MG63 (cell line): ENCODE measurements around the gene ACER2. TPM values are rescaled to one million over a fixed set of nuclear protein-coding genes. Genes with fewer than 3 reads are reported as not detected.
A peak's percentile ranks its signal among the peaks of the same experiment; 100 is the strongest.

Experiments used
- DNase-seq: peaks from one replicate; pipeline ENCODE4 v3.0.0-alpha.2; 2020
- H3K27me3 ChIP-seq: fragments of 250-450 bp; sonication (Bioruptor Pico); 2 replicates; pipeline ENCODE4 v1.5.1; 2020; ENCODE audit warnings: mild to moderate bottlenecking, moderate library complexity
- H3K36me3 ChIP-seq: fragments of 250-450 bp; sonication (Bioruptor Pico); 2 replicates; pipeline ENCODE4 v1.5.1; 2020; ENCODE audit warnings: mild to moderate bottlenecking, moderate library complexity
- H3K4me3 ChIP-seq: fragments of 250-450 bp; sonication (Bioruptor Pico); 2 replicates; pipeline ENCODE4 v1.5.1; 2020; ENCODE audit warnings: mild to moderate bottlenecking, moderate library complexity
- H3K9me3 ChIP-seq: fragments of 250-450 bp; sonication (Bioruptor Pico); 2 replicates; pipeline ENCODE4 v1.5.1; 2020; ENCODE audit warnings: mild to moderate bottlenecking, moderate library complexity
- total RNA-seq: library from RNA; depleted of rRNA; stranded (reverse); fragments of >200 nt; shearing (Covaris generic); gene quantifications from 2 replicates; pipeline ENCODE4 v1.2.3, GENCODE V29; 2014; ENCODE audit warnings: low replicate concordance

The ACER2 gene
- total RNA-seq, 1 experiment from 2014 or later, result 2.2 TPM

GRCh38 chr9:19464061-19464763 lies 55.4 kb downstream of the ACER2 start:
- Histone ChIP-seq H3K4me3 (peak overlapping the region; percentile 38), H3K9me3 (no peaks in the 10 kb centered on the region), H3K27me3 (no peaks in the 10 kb centered on the region), H3K36me3 (no peaks in the 10 kb centered on the region)
- no peak for DNase-seq

GRCh38 chr9:19464764-19465585 lies 56.2 kb downstream of the ACER2 start:
- Histone ChIP-seq H3K36me3 (no peaks in the 10 kb centered on the region), H3K4me3 (peak overlapping the region; percentile 38), H3K27me3 (no peaks in the 10 kb centered on the region), H3K9me3 (no peaks in the 10 kb centered on the region)
- DNase-seq, result peak; percentile 91

GRCh38 chr9:19465586-19466279 lies 56.9 kb downstream of the ACER2 start:
- Histone ChIP-seq H3K9me3 (no peaks in the 10 kb centered on the region), H3K4me3 (no peak overlapping the region), H3K27me3 (no peaks in the 10 kb centered on the region), H3K36me3 (no peaks in the 10 kb centered on the region)
- DNase-seq, result no peak

GRCh38 chr9:19466280-19466639 lies 57.5 kb downstream of the ACER2 start:
- Histone ChIP-seq H3K4me3 (no peak overlapping the region), H3K36me3 (no peaks in the 10 kb centered on the region), H3K27me3 (peaks cover under 1% of the 10 kb centered on the region; the same call in 1 of the 2 replicates), H3K9me3 (no peaks in the 10 kb centered on the region)
- no peak for DNase-seq

GRCh38 chr9:19469271-19469670 lies 60.5 kb downstream of the ACER2 start:
- Histone ChIP-seq H3K36me3 (no peaks in the 10 kb centered on the region), H3K27me3 (peaks cover 14% of the 10 kb centered on the region), H3K9me3 (no peaks in the 10 kb centered on the region), H3K4me3 (no peak overlapping the region)
- DNase-seq, result no peak

- no peak overlapping the region for H3K4me3 ChIP-seq
- no peaks in the 10 kb centered on the region for H3K36me3 ChIP-seq
- peaks cover 22% of the 10 kb centered on the region for H3K27me3 ChIP-seq
- DNase-seq, result no peak
- no peaks in the 10 kb centered on the region for H3K9me3 ChIP-seq
These were observed 61.8 kb downstream of the ACER2 start for GRCh38 chr9:19470567-19470966.

- no peak overlapping the region for H3K4me3 ChIP-seq
- H3K9me3 ChIP-seq, result no peaks in the 10 kb centered on the region
- H3K36me3 ChIP-seq, result no peaks in the 10 kb centered on the region
- H3K27me3 ChIP-seq, result peaks cover 24% of the 10 kb centered on the region
- DNase-seq, result no peak
These were observed 62.3 kb downstream of the ACER2 start for GRCh38 chr9:19470981-19471650.

- H3K4me3 ChIP-seq, result no peak overlapping the region
- no peaks in the 10 kb centered on the region for H3K36me3 ChIP-seq
- H3K9me3 ChIP-seq, result no peaks in the 10 kb centered on the region
- DNase-seq, result peak; percentile 66
- H3K27me3 ChIP-seq, result peaks cover 28% of the 10 kb centered on the region
These were observed 63.2 kb downstream of the ACER2 start for GRCh38 chr9:19471737-19472648.

- H3K4me3 ChIP-seq, result no peak overlapping the region
These were observed 64.8 kb downstream of the ACER2 start for GRCh38 chr9:19473605-19474004.

GRCh38 chr9:19479874-19480273 lies 71.1 kb downstream of the ACER2 start:
- Histone ChIP-seq H3K36me3 (no peaks in the 10 kb centered on the region), H3K9me3 (no peaks in the 10 kb centered on the region), H3K4me3 (no peak overlapping the region), H3K27me3 (peaks cover 15% of the 10 kb centered on the region)
- DNase-seq, result no peak

More at GRCh38 chr9:19473605-19474004, 64.8 kb downstream of the ACER2 start:
- Histone ChIP-seq H3K36me3 (no peaks in the 10 kb centered on the region), H3K9me3 (no peaks in the 10 kb centered on the region), H3K27me3 (peaks cover 33% of the 10 kb centered on the region)
- DNase-seq, result no peak

GRCh38 chr9:19480345-19480744 lies 71.5 kb downstream of the ACER2 start:
- Histone ChIP-seq H3K9me3 (no peaks in the 10 kb centered on the region), H3K4me3 (no peak overlapping the region), H3K36me3 (no peaks in the 10 kb centered on the region), H3K27me3 (peaks cover 12% of the 10 kb centered on the region)
- no peak for DNase-seq

- no peak for DNase-seq
- H3K36me3 ChIP-seq, result no peaks in the 10 kb centered on the region
- peaks cover 9% of the 10 kb centered on the region for H3K27me3 ChIP-seq
These were observed 72.5 kb downstream of the ACER2 start for GRCh38 chr9:19481121-19481870.

GRCh38 chr9:19481971-19482404 lies 73.2 kb downstream of the ACER2 start:
- no peak overlapping the region for H3K4me3 ChIP-seq
- DNase-seq, result no peak
- peaks cover 5% of the 10 kb centered on the region for H3K27me3 ChIP-seq
- H3K36me3 ChIP-seq, result no peaks in the 10 kb centered on the region
- H3K9me3 ChIP-seq, result no peaks in the 10 kb centered on the region

More at GRCh38 chr9:19481121-19481870, 72.5 kb downstream of the ACER2 start:
- Histone ChIP-seq H3K9me3 (no peaks in the 10 kb centered on the region), H3K4me3 (no peak overlapping the region)

GRCh38 chr9:19484699-19485098 lies 75.9 kb downstream of the ACER2 start:
- Histone ChIP-seq H3K36me3 (no peaks in the 10 kb centered on the region), H3K27me3 (no peaks in the 10 kb centered on the region; the same call in 1 of the 2 replicates), H3K4me3 (no peak overlapping the region), H3K9me3 (no peaks in the 10 kb centered on the region)
- DNase-seq, result no peak

GRCh38 chr9:19485193-19485592 lies 76.4 kb downstream of the ACER2 start:
- no peaks in the 10 kb centered on the region for H3K36me3 ChIP-seq
- no peak overlapping the region for H3K4me3 ChIP-seq
- no peak for DNase-seq
- no peaks in the 10 kb centered on the region for H3K9me3 ChIP-seq
- H3K27me3 ChIP-seq, result no peaks in the 10 kb centered on the region; the same call in 1 of the 2 replicates
